Gastroesophageal sphincter (tissue), 4 donors: ENCODE data around the gene NEK6. TPM values are rescaled to one million over a fixed set of nuclear protein-coding genes. Genes with fewer than 3 reads are reported as not detected.

Source experiments
- ATAC-seq: fragments of 150-250 bp; one replicate; pipeline ENCODE4 v1.9.1; 2016; ENCODE audit warnings: mild to moderate bottlenecking, moderate library complexity
- H3K27ac ChIP-seq, 4 donors: fragments of 200-600 bp; sonication (generic) in 3 of 4; 1 replicate in 3 of 4; 2 replicates in 1 of 4; pipeline ENCODE4 v1.5.1; 2016 to 2019
- H3K27me3 ChIP-seq: fragments of 200-600 bp; sonication (generic); one replicate; pipeline ENCODE4 v1.5.1; 2019
- H3K36me3 ChIP-seq, 2 donors: fragments of 200-600 bp; sonication (generic); one replicate each; pipeline ENCODE4 v1.5.1; 2019; ENCODE audit warnings: control low read depth in 1 of 2
- H3K4me1 ChIP-seq, 3 donors: fragments of 200-600 bp; sonication (generic); 1 replicate in 2 of 3; 2 replicates in 1 of 3; pipeline ENCODE4 v1.5.1; 2016 to 2019; ENCODE audit warnings: control low read depth in 2 of 3
- H3K4me3 ChIP-seq, 2 donors: fragments of 200-600 bp; sonication (generic); one replicate each; pipeline ENCODE4 v1.5.1; 2019; ENCODE audit warnings: mild to moderate bottlenecking in 1 of 2, moderate library complexity in 1 of 2
- H3K9me3 ChIP-seq, 3 donors: fragments of 200-600 bp; sonication (generic); one replicate each; pipeline ENCODE4 v1.5.1; 2017 to 2019; ENCODE audit warnings: control low read depth in 2 of 3
- CTCF ChIP-seq, 4 experiments: fragments of 200-600 bp in 2 of 4; fragments of 450-650 bp in 2 of 4; sonication (generic) in 1 of 4; IDR thresholded peaks; one replicate each; pipeline ENCODE4 v1.5.1; 2017 to 2019; ENCODE audit warnings: antibody characterized with exemption in 4 of 4, mild to moderate bottlenecking in 2 of 4, moderate library complexity in 2 of 4
- EP300 ChIP-seq: sonication (generic); formaldehyde crosslinking; IDR thresholded peaks from one replicate; pipeline ENCODE4 v1.6.1; 2017; ENCODE audit warnings: antibody characterized with exemption, mild to moderate bottlenecking
- POLR2A ChIP-seq, 2 donors: fragments of 450-650 bp; IDR thresholded peaks; one replicate each; pipeline ENCODE4 v1.6.1; 2017; ENCODE audit warnings: antibody characterized with exemption in 2 of 2, mild to moderate bottlenecking in 2 of 2, moderate library complexity in 1 of 2
- POLR2AphosphoS5 ChIP-seq: sonication (generic); formaldehyde crosslinking; IDR thresholded peaks from one replicate; pipeline ENCODE4 v1.6.1; 2017; ENCODE audit warnings: antibody characterized with exemption
- WGBS, 2 donors: methylation state at CpG; one replicate each; pipeline ENCODE4 v1.1.5; 2018; ENCODE audit warnings: low coverage in 1 of 2; 5-methylcytosine and 5-hydroxymethylcytosine counted together
- total RNA-seq, 4 donors: library from RNA; depleted of rRNA; stranded (reverse); fragments of >200 nt; gene quantifications; one replicate each; pipeline ENCODE4 v1.1.0, GENCODE V29; 2016

NEK6 gene
- total RNA-seq, 4 donors from 2014 or later = 13.2 to 31.7 (median 19.3) TPM

DNA sequence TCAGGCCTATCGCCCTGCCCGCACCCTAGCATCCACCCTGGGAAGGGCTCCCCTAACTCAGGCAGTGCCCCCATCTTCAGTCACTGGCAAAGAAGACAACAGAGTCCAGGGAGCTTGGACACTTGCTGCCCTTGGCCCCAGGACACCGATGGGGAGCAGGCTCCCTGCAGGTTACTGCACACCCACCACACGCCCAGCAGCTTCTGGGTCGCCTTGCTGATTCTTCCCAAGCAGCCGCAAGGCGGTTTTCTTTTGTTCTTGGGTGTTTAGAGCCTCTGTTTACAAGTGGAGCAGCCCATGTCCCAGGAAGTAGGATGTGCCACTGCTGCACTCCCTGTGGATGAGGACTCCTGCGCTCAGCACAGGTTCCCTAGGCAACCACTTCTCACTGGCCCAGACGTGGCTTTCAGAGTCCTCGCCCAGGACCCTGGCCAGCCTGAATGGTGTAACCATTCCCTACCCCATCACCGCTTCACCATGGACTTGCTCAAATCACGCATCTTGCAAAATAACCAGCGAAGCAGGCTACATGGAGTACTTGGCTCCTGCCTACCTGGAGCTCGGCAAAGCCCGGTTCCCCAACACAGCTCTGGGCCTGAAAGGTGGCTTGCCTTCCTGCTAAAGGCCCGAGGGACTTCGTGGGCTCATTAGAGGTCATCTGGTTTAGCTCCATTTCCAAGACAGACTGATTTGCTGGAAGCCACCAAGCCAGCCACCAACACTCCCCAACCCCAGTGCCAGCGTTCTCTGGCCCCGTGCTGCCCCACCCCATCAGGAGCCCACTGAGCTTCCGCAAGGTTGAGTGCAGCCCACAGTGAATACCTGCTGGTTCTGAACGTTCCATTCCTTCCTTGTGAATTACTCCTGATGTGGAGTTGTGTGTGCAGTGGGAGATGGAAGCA lies 97.5 kb downstream of the NEK6 start:
- H3K4me3 ChIP-seq = no peak overlapping the region
- ATAC-seq = no peak
- peaks cover 0 to 29% (median 0%) of the 10 kb centered on the region in 3 donors for H3K4me1 ChIP-seq
- no peaks in the 10 kb centered on the region for H3K27me3 ChIP-seq
- TF ChIP-seq CTCF (IDR thresholded peaks at IDR 0.05) (no peak), EP300 (no peak), POLR2A (IDR thresholded peaks at IDR 0.05) (no peak), POLR2AphosphoS5 (no peak)
- H3K27ac ChIP-seq = no peak overlapping the region
- peaks cover 0 to 76% of the 10 kb centered on the region in 2 donors for H3K36me3 ChIP-seq
- 100% methylated on average over 4 of the region's 21 CpGs; no CpG with 5 or more reads in 1 of the 2 donors for WGBS, 2 donors
- H3K9me3 ChIP-seq = no peaks in the 10 kb centered on the region

DNA sequence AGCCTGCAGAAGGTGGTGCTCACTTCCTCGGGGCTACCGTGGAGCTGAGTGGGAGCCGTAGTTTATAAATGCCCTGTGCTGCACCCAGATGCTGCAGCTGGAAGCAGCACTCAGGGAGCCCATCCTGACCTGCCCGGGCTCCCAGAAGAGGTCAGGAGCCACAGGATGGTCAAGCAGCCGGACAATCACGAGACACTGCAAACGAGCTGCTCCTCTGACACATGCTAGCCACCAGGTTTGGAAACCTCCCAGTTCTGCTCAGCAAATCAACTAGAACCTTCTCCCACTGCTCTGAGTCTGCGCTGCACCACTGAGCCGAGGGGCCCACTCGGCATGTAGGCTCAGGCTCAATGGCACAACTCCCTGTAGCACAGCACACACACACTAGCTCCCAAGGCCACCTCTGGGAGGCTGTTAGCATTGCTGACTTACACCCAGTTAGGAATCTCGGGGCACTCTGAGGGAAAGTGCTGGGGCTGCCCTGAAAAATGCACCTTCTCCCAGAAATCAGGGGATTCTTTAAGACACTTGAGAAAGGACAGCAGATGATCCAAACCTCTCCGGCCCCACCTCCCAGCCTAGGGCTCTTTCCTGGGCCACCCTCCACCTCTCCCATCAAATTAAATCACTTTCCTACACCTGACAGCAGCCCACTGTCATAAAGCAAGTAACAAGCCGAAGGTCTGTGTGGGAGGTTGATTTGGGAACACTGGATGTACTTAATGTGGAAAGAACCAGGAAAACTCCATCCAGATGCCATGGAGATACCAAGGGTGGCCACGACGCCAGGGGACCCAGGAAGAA lies 98.4 kb downstream of the NEK6 start:
- Histone ChIP-seq H3K27ac (no peak overlapping the region), H3K4me3 (no peak overlapping the region), H3K4me1 (peaks cover 0 to 29% (median 0%) of the 10 kb centered on the region in 3 donors), H3K27me3 (no peaks in the 10 kb centered on the region), H3K9me3 (no peaks in the 10 kb centered on the region), H3K36me3 (peaks cover 0 to 70% of the 10 kb centered on the region in 2 donors)
- WGBS, 2 donors = 87% methylated on average over 8 of the region's 15 CpGs; no CpG with 5 or more reads in 1 of the 2 donors
- TF ChIP-seq EP300 (no peak), POLR2A (IDR thresholded peaks at IDR 0.05) (no peak), CTCF (IDR thresholded peaks at IDR 0.05) (no peak), POLR2AphosphoS5 (no peak)
- ATAC-seq = no peak

DNA sequence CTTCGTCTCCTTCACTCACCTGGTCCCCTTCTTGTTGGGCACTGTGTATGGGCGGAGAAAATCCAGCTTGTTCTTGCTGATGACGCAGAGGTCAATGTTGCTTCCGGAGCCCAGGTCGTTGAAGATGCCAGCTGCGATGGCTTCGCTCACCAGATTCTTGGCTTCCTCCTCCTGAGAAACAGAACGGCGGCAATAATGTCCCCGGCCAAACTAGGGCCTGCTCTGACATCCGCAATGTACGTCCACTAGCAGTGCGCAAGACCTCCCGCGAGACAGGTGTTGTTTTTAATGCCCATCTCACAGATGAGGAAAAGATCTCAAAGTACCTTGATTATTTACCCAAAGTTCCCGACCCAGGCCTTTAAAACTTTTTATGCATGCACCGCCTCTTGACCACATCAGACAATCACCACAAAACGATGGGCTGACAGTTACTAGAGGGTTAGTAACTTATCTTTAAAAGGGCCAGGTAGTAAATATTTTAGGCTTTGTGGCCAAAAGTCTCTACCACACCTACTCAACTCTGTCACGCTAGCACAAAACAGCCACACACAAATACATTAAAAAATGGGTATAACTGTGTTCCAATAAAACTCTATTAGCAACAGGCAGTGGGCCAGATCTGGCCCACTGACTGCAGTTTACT lies 99.1 kb downstream of the NEK6 start:
- Histone ChIP-seq H3K4me3 (no peak overlapping the region), H3K9me3 (no peaks in the 10 kb centered on the region), H3K4me1 (peaks cover 0 to 29% (median 0%) of the 10 kb centered on the region in 3 donors), H3K27me3 (no peaks in the 10 kb centered on the region), H3K27ac (no peak overlapping the region), H3K36me3 (peaks cover 0 to 63% of the 10 kb centered on the region in 2 donors)
- WGBS, 2 donors = 94 to 95% methylated on average over 7 of the region's 19 CpGs
- TF ChIP-seq EP300 = no peak
- TF ChIP-seq POLR2AphosphoS5 = no peak
- TF ChIP-seq POLR2A (IDR thresholded peaks at IDR 0.05) = no peak
- no peak for TF ChIP-seq CTCF (IDR thresholded peaks at IDR 0.05)
- ATAC-seq = no peak

- Histone ChIP-seq H3K4me3 (no peak overlapping the region), H3K36me3 (peaks cover 0 to 53% of the 10 kb centered on the region in 2 donors), H3K9me3 (no peaks in the 10 kb centered on the region), H3K27ac (no peak overlapping the region), H3K4me1 (peaks cover 0 to 29% (median 0%) of the 10 kb centered on the region in 3 donors), H3K27me3 (no peaks in the 10 kb centered on the region)
- TF ChIP-seq POLR2A (IDR thresholded peaks at IDR 0.05) = no peak
- TF ChIP-seq POLR2AphosphoS5 = no peak
- TF ChIP-seq CTCF (IDR thresholded peaks at IDR 0.05) = no peak
- TF ChIP-seq EP300 = no peak
- ATAC-seq = no peak
- 58% methylated on average over 6 of the region's 13 CpGs; no CpG with 5 or more reads in 1 of the 2 donors for WGBS, 2 donors
Observed at GRCh38 chr9:124357721-124358361, 100.1 kb downstream of the NEK6 start.
